K562 (cell line): ENCODE data around the gene OCSTAMP. TPM values are rescaled to one million over a fixed set of nuclear protein-coding genes. Genes with fewer than 3 reads are reported as not detected.

Experiments used
- ATAC-seq: fragments of 200-7000 bp; cut with Tn5 transposase; 3 replicates; pipeline ENCODE4 v1.9.1; 2020; ENCODE audit warnings: moderate library complexity
- BruUV-seq: library from RNA; stranded (reverse); fragments of 400-500 nt; replicated peaks from 2 replicates; lab custom pipeline; 2021; lab: Mats Ljungman, UMichigan
- CTCF ChIA-PET: fragments of 300-600 bp; formaldehyde crosslinking; extraction: SDS; loops from one replicate; lab custom pipeline; 2021; ENCODE audit warnings: low intra/inter-chr PET ratio; lab: Yijun Ruan, JAX
- POLR2A ChIA-PET: fragments of 300-600, 350-650 bp; sonication (Branson Sonifier 250); formaldehyde crosslinking; extraction: SDS; loops from one replicate; lab custom pipeline; 2021; ENCODE audit warnings: antibody characterized with exemption, inconsistent platforms; lab: Yijun Ruan, JAX
- DNase-seq, 4 experiments: peaks; one replicate each; pipeline versions ENCODE4 v3.0.0 to v3.0.0-alpha.2; 2011 to 2018; ENCODE audit warnings: low spot score in 3 of 4, mixed read lengths in 3 of 4; ENCODE audit errors: extremely low read depth in 1 of 4
- FAIRE-seq: peaks from 2 replicates; lab custom pipeline; 2011; peaks lifted over from hg19 to GRCh38; lab: Jason Lieb, UNC
- H2AFZ ChIP-seq: 2 replicates; pipeline ENCODE4 v1.6.0; 2011; ENCODE audit warnings: low read depth, low read length, control low read depth, inconsistent platforms
- H3K27ac ChIP-seq: fragments of 200-600 bp; 3 replicates; pipeline ENCODE4 v1.8.0; 2011; ENCODE audit warnings: low read depth, mild to moderate bottlenecking, control low read depth, inconsistent platforms, low read length, moderate library complexity, mixed read lengths; ENCODE audit errors: extremely low read depth
- H3K27me3 ChIP-seq, 2 experiments: fragments of 300-600 bp in 1 of 2; 2 replicates in 1 of 2; 3 replicates in 1 of 2; pipeline versions ENCODE4 v1.6.0 to v1.8.0; 2011; ENCODE audit warnings: inconsistent platforms in 2 of 2, low read length in 2 of 2, mild to moderate bottlenecking in 1 of 2, mixed read lengths in 1 of 2, moderate library complexity in 1 of 2; ENCODE audit not compliant: control insufficient read depth in 2 of 2, insufficient read depth in 2 of 2
- H3K36me3 ChIP-seq: fragments of 300-600 bp; 3 replicates; pipeline ENCODE4 v1.8.0; 2011; ENCODE audit warnings: mild to moderate bottlenecking, low read length, inconsistent platforms; ENCODE audit not compliant: control insufficient read depth, insufficient read depth
- H3K4me1 ChIP-seq, 2 experiments: fragments of 200-600 bp in 1 of 2; replicated peaks in 1 of 2; 2 replicates in 1 of 2; 3 replicates in 1 of 2; pipeline versions ENCODE4 v1.5.1 to v1.8.0; 2011; ENCODE audit warnings: inconsistent platforms in 2 of 2, low read length in 2 of 2, mild to moderate bottlenecking in 1 of 2, mixed read lengths in 1 of 2, moderate library complexity in 1 of 2; ENCODE audit not compliant: control insufficient read depth in 2 of 2, insufficient read depth in 2 of 2
- H3K4me2 ChIP-seq: 2 replicates; pipeline ENCODE4 v1.6.1; 2011; ENCODE audit warnings: low read length, control low read depth, inconsistent platforms, mixed read lengths; ENCODE audit not compliant: insufficient read depth
- H3K4me3 ChIP-seq: fragments of 200-600 bp; sonication (generic), shearing (Covaris generic); 2 replicates; pipeline ENCODE4 v1.5.1; 2016; ENCODE audit warnings: control low read depth, inconsistent platforms
- H3K79me2 ChIP-seq: fragments of 200-600 bp; 3 replicates; pipeline ENCODE4 v1.8.0; 2011; ENCODE audit warnings: low read length, inconsistent platforms; ENCODE audit not compliant: control insufficient read depth, insufficient read depth
- H3K9ac ChIP-seq, 2 experiments: 2 replicates each; pipeline versions ENCODE4 v1.6.0 to v1.6.1; 2011; ENCODE audit warnings: low read depth in 2 of 2, low read length in 2 of 2, control low read depth in 1 of 2, inconsistent platforms in 1 of 2, mild to moderate bottlenecking in 1 of 2, mixed read lengths in 1 of 2; ENCODE audit not compliant: insufficient read depth in 1 of 2
- H3K9me1 ChIP-seq: one replicate; pipeline ENCODE4 v1.6.0; 2011; ENCODE audit warnings: inconsistent platforms, mild to moderate bottlenecking, low read length, moderate library complexity; ENCODE audit not compliant: control insufficient read depth, insufficient read depth
- H3K9me3 ChIP-seq: replicated peaks from 2 replicates; pipeline ENCODE4 v1.5.1; 2011; ENCODE audit warnings: low read depth, low read length, inconsistent platforms; ENCODE audit not compliant: control insufficient read depth, insufficient read depth
- H4K20me1 ChIP-seq: replicated peaks from 2 replicates; pipeline ENCODE4 v1.6.1; 2011; ENCODE audit warnings: low read length, inconsistent platforms, mixed read lengths; ENCODE audit not compliant: control insufficient read depth, insufficient read depth
- CBFA2T2 ChIP-seq: fragments of 450-650 bp; conservative IDR thresholded peaks from 2 replicates; pipeline ENCODE4 v1.6.1; 2017; ENCODE audit warnings: mild to moderate bottlenecking
- DNMT1 ChIP-seq: fragments of 450-650 bp; IDR thresholded peaks from 2 replicates; pipeline ENCODE4 v1.6.1; 2016; ENCODE audit warnings: antibody characterized with exemption, mild to moderate bottlenecking
- MBD1 ChIP-seq: fragments of 250-450 bp; sonication (Bioruptor Pico); IDR thresholded peaks from 2 replicates; pipeline ENCODE4 v1.8.0; 2022; ENCODE audit warnings: inconsistent platforms
- NFXL1 ChIP-seq: fragments of 450-650 bp; formaldehyde crosslinking; IDR thresholded peaks from 2 replicates; pipeline ENCODE4 v1.4.0; 2021; ENCODE audit warnings: mild to moderate bottlenecking
- PML ChIP-seq: IDR thresholded peaks from 2 replicates; pipeline ENCODE4 v1.6.1; 2012; ENCODE audit warnings: low read length, inconsistent platforms
- YY1 ChIP-seq, 3 experiments: IDR thresholded peaks; 2 replicates each; pipeline ENCODE4 v1.6.1; 2011; ENCODE audit warnings: low read length in 2 of 3, mild to moderate bottlenecking in 2 of 3, moderate library complexity in 2 of 3, borderline replicate concordance in 1 of 3, control low read depth in 1 of 3, low read depth in 1 of 3; ENCODE audit not compliant: insufficient read depth in 3 of 3, insufficient replicate concordance in 2 of 3, control insufficient read depth in 1 of 3, insufficient read length in 1 of 3; ENCODE audit errors: extremely low read depth in 1 of 3
- ZC3H4 ChIP-seq: sonication (generic); formaldehyde crosslinking; IDR thresholded peaks from 2 replicates; pipeline ENCODE4 v1.9.0; 2021; ENCODE audit warnings: missing genetic modification reagents, borderline replicate concordance
- ZNF263 ChIP-seq: sonication (generic); formaldehyde crosslinking; IDR thresholded peaks from 2 replicates; pipeline ENCODE4 v1.8.0; 2022; ENCODE audit warnings: mild to moderate bottlenecking, missing genetic modification reagents, borderline replicate concordance
- whole genome bisulfite sequencing: fragments of 100-300 bp; shearing (Covaris generic); methylation state at CpG from one replicate; pipeline ENCODE4 v1.1.6; 2016; ENCODE audit warnings: low coverage, mixed read lengths; ENCODE audit not compliant: insufficient coverage; ENCODE audit errors: missing lambda C conversion rate; 5-methylcytosine and 5-hydroxymethylcytosine counted together
- in situ Hi-C: fragments of 300-500 bp; cut with MboI; formaldehyde crosslinking; loops from 4 replicates; pipeline ENCODE4 v1.15.0; 2018; ENCODE audit warnings: inconsistent platforms, mixed read lengths
- intact Hi-C: fragments of 100-400 bp; cut with micrococcal nuclease; formaldehyde crosslinking; loops from 2 replicates; pipeline ENCODE4 v1.14.2; 2022
- polyA plus RNA-seq, 8 experiments: library from polyadenylated mRNA; depleted of rRNA in 4 of 8; stranded (reverse) in 5 of 8; unstranded in 3 of 8; fragments of >200 nt; fragmentation: Nextera tagmentation in 2 of 8; fragmentation: Illumina TruSeq in 1 of 8; extraction: Ambion mirVana in 2 of 8; extraction: Trizol in 1 of 8; gene quantifications; 2 replicates each; pipeline versions ENCODE4 v1.2.1 to v1.2.3, GENCODE V29; 2011 to 2014; ENCODE audit warnings: inconsistent platforms in 1 of 8, missing spikeins in 1 of 8
- total RNA-seq, 7 experiments: library from RNA; depleted of rRNA in 6 of 7; stranded (reverse); fragments of >200 nt in 6 of 7; fragmentation: Illumina TruSeq in 2 of 7; extraction: Trizol in 2 of 7; gene quantifications; 2 replicates each; pipeline versions ENCODE4 v1.2.1 to v1.2.3, GENCODE V29; 2011 to 2021; ENCODE audit warnings: low replicate concordance in 1 of 7
- TF ChIP-seq, protein P1 (sequence below), 3 experiments: IDR thresholded peaks in 2 of 3; conservative IDR thresholded peaks in 1 of 3; 2 replicates each; pipeline ENCODE4 v1.5.1; 2011 to 2012; ENCODE audit warnings: low read length in 3 of 3, mild to moderate bottlenecking in 3 of 3, control low read depth in 2 of 3, improper control_type of control experiment in 1 of 3, inconsistent platforms in 1 of 3, low read depth in 1 of 3, mixed read lengths in 1 of 3, moderate library complexity in 1 of 3; ENCODE audit not compliant: insufficient read depth in 2 of 3
- TF ChIP-seq, protein P2 (sequence below): fragments of 150-350 bp; IDR thresholded peaks from 2 replicates; pipeline ENCODE4 v1.6.1; 2014; ENCODE audit warnings: low read depth, mild to moderate bottlenecking, low read length, borderline replicate concordance

The OCSTAMP gene
- total and polyA plus RNA-seq, 9 of the 15 experiments (the other 6 are each of a cell fraction or from before 2014, with no cell fraction given): not detected

DNA sequence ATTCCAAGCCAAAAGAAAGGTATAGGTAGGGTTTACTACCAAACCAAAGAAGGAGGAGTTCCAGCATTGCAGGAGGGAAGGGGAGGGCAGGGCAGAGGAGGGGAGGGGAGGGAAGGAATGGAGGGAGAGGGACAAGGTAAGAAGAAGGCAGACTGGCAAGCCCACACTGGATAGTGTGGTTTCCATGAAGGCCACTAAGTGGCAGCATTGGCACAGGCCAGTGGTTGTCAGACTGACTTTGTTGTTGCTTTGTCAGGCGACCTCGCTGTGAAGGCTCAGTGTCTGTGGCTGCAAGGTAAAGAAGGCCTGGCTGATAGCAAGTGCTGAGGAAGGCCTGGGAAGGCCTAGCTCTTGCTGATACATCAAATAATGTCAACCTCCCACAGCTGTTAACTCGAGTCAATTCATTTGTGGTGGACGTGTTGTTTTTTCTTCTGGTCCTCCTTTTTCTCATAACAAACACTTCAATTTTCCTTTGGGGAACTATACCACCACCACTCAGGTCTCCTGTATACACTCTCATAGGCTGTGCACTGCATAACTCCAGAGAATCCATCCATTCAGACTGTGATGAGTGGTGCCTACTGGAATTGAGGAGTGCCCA is 29.4 kb downstream of the OCSTAMP start (continued):
- TF ChIP-seq, protein P1, sequence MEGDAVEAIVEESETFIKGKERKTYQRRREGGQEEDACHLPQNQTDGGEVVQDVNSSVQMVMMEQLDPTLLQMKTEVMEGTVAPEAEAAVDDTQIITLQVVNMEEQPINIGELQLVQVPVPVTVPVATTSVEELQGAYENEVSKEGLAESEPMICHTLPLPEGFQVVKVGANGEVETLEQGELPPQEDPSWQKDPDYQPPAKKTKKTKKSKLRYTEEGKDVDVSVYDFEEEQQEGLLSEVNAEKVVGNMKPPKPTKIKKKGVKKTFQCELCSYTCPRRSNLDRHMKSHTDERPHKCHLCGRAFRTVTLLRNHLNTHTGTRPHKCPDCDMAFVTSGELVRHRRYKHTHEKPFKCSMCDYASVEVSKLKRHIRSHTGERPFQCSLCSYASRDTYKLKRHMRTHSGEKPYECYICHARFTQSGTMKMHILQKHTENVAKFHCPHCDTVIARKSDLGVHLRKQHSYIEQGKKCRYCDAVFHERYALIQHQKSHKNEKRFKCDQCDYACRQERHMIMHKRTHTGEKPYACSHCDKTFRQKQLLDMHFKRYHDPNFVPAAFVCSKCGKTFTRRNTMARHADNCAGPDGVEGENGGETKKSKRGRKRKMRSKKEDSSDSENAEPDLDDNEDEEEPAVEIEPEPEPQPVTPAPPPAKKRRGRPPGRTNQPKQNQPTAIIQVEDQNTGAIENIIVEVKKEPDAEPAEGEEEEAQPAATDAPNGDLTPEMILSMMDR (IDR thresholded peaks at IDR 0.05 in 2 of 3, conservative IDR thresholded peaks at IDR 0.05 in 1 of 3; ENCODE audit: insufficient read depth in 2 of 3, low read depth in 1 of 3, low read length in 3 of 3): peak; percentile 59 to 69 (median 67)
- no peak for TF ChIP-seq PML

GRCh38 chr20:46520540-46520939 is 29.9 kb downstream of the OCSTAMP start:
- ChIA-PET CTCF (no interaction called here), POLR2A (no interaction called here)
- Histone ChIP-seq H3K9me1 (no peaks in the 10 kb centered on the region), H3K4me1 (no peaks in the 10 kb centered on the region), H3K4me2 (no peak overlapping the region), H3K4me3 (no peak overlapping the region), H3K79me2 (no peaks in the 10 kb centered on the region), H3K9ac (no peak overlapping the region), H3K36me3 (no peaks in the 10 kb centered on the region), H2AFZ (no peak overlapping the region), H3K9me3 (no peaks in the 10 kb centered on the region), H3K27me3 (no peaks in the 10 kb centered on the region; a peak in 1 of 5 replicates), H3K27ac (no peak overlapping the region), H4K20me1 (no peaks in the 10 kb centered on the region)
- no peak for FAIRE-seq
- 5% methylated on average over 4 of the region's 4 CpGs for WGBS
- no peak for ATAC-seq
- in situ Hi-C loops: no loop called here
- TF ChIP-seq DNMT1 (no peak), ZC3H4 (CRISPR knock-in tag) (no peak), YY1 (IDR thresholded peaks at IDR 0.05; ENCODE audit: borderline replicate concordance in 1 of 3, control insufficient read depth in 1 of 3, extremely low read depth in 1 of 3, insufficient read depth in 3 of 3, insufficient read length in 1 of 3, insufficient replicate concordance in 2 of 3, low read depth in 1 of 3, low read length in 2 of 3) (peak in 1 of 3 experiments; percentile 64), NFXL1 (no peak), CBFA2T2 (no peak), MBD1 (no peak), ZNF263 (CRISPR knock-in tag) (no peak)
- TF ChIP-seq, protein P2, sequence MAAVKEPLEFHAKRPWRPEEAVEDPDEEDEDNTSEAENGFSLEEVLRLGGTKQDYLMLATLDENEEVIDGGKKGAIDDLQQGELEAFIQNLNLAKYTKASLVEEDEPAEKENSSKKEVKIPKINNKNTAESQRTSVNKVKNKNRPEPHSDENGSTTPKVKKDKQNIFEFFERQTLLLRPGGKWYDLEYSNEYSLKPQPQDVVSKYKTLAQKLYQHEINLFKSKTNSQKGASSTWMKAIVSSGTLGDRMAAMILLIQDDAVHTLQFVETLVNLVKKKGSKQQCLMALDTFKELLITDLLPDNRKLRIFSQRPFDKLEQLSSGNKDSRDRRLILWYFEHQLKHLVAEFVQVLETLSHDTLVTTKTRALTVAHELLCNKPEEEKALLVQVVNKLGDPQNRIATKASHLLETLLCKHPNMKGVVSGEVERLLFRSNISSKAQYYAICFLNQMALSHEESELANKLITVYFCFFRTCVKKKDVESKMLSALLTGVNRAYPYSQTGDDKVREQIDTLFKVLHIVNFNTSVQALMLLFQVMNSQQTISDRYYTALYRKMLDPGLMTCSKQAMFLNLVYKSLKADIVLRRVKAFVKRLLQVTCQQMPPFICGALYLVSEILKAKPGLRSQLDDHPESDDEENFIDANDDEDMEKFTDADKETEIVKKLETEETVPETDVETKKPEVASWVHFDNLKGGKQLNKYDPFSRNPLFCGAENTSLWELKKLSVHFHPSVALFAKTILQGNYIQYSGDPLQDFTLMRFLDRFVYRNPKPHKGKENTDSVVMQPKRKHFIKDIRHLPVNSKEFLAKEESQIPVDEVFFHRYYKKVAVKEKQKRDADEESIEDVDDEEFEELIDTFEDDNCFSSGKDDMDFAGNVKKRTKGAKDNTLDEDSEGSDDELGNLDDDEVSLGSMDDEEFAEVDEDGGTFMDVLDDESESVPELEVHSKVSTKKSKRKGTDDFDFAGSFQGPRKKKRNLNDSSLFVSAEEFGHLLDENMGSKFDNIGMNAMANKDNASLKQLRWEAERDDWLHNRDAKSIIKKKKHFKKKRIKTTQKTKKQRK: no peak
- BruUV-seq: no TSS peak
- DNase-seq: no peak
- intact Hi-C loops: loop anchor here (5.0 kb wide), 1 partner anchor 182 kb away; no protein-coding TSS in a partner anchor
